ENCODE data around the gene DISC1. TPM values are rescaled to one million over a fixed set of nuclear protein-coding genes. Genes with fewer than 3 reads are reported as not detected.

DISC1 gene
- total RNA-seq, 1 donor: 21.0 TPM

- DNase-seq (ENCODE audit: low read depth in 2 of 3, low spot score in 2 of 3): no peak
These were observed 293.3 kb downstream of the DISC1 start for GRCh38 chr1:231919886-231920285.

GRCh38 chr1:231921646-231922345, 295.2 kb downstream of the DISC1 start:
- no peak for DNase-seq (ENCODE audit: low read depth in 2 of 3, low spot score in 2 of 3)

- no peak for DNase-seq (ENCODE audit: low read depth in 2 of 3, low spot score in 2 of 3)
These were observed 297.0 kb downstream of the DISC1 start for GRCh38 chr1:231923491-231924041.

- DNase-seq (ENCODE audit: low read depth in 2 of 3, low spot score in 2 of 3): no peak
These were observed 297.6 kb downstream of the DISC1 start for GRCh38 chr1:231924180-231924579.

GRCh38 chr1:231925864-231926263, 299.3 kb downstream of the DISC1 start:
- no peak for DNase-seq (ENCODE audit: low read depth in 2 of 3, low spot score in 2 of 3)

DNA sequence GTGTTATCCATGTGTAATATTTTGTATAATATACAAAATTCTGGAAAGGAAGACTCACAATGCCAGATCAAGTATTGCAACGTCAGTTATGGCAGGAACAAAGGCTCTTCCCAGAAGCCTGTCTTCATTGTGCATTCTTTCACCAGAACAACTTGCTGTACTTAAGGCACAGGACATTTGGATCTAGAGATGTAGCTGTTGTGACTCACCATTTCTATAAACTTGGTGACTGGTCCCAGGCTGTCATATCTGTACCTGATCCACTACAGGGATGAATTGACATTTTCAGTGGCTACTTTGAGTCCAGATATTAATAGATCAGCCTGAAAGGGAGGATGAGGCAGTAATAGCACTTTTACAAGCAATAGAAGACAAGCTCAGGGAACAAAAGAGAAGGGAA, 299.8 kb downstream of the DISC1 start:
- DNase-seq (ENCODE audit: low read depth in 2 of 3, low spot score in 2 of 3): no peak

GRCh38 chr1:231926933-231927332, 300.3 kb downstream of the DISC1 start:
- DNase-seq (ENCODE audit: low read depth in 2 of 3, low spot score in 2 of 3): no peak

DNA sequence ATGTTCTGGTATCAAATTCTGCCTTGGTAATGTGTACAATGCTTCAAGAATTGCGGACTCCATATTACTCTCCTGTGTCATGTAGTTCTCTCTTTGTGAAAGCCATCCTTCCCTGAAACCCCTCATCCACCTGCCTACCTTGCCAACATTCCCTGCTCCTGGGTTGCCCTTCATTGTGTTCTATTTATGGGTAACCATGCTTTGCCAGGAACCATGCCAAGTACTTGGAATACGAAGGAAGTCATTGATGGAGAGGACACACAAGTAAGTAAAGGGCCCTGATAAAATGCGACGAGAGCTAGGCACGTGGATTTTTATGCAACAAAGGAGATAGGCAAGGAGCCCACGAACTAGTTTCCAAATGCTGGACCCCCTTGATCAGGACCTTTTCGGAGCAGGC, 300.8 kb downstream of the DISC1 start:
- no peak for DNase-seq (ENCODE audit: low read depth in 2 of 3, low spot score in 2 of 3)

- DNase-seq (ENCODE audit: low read depth in 2 of 3, low spot score in 2 of 3): peak in 1 of 3 donors; percentile 17
These were observed 302.7 kb downstream of the DISC1 start for GRCh38 chr1:231929311-231929710.

GRCh38 chr1:231930257-231930947, 303.8 kb downstream of the DISC1 start:
- no peak for DNase-seq (ENCODE audit: low read depth in 2 of 3, low spot score in 2 of 3)

DNA sequence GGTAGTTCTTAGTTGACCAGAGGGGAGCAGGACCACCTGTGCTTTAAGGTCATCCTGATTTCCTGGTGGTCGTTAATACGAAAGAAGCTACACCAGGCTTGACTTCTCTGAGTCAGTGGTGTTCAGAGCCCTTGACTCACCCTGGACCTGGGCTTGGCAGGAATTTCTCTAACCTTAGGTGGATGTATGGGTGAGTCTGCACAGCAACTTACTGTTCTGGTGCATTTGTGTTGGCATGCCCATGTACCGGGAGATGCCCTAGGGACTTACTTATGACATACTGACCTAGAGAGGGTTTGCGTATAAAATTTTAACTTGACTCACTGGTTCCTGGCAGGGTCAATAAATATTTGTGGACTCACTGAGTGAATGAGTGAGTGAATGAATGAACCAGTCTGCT, 304.6 kb downstream of the DISC1 start:
- DNase-seq (ENCODE audit: low read depth in 2 of 3, low spot score in 2 of 3): no peak

- DNase-seq (ENCODE audit: low read depth in 2 of 3, low spot score in 2 of 3): peak in 2 of 3 donors; percentile 5 to 21
These were observed 305.4 kb downstream of the DISC1 start for GRCh38 chr1:231931846-231932454.

DNA sequence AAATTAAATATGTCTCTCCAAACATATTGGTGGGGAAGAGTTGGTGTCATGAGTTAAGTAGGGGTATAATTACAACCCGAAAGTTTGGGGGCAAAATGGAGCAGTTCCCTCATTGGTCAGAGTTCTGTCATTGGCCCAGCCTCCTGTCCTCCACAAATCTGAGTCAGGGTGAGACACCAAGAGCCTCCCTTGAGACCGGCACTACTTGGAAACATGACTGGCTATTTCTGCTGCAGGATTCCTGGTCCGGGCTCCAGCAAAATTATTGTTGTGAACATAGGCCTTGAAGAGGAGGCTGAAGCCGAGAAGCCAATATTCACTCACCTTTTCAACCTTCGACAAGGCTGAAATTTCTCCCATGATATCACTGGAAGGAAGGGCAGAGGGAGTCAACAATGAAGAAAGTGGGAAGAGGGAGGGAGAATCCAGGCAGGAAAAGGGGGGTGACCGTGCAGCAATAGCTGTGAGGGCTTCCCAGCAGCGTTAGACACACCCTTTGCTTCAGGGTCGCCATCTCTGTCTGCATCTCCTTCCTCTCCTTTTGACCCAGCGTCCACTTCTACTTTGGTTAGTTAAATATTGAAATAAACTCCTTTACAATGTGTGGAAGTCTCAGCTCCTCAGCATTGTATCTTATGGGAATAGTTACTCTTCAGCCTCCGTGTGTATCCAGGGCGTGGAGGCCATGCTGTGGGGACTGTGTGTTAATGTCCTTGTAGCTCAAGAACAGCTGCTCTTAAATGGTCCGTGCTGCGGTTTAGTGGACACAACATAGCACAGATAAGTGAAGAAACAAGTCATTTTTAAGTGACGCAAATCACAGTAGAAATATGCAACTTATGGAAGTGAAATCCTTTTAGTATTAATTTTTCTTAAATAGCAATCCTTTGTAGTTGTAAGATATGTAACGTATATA, 307.4 kb downstream of the DISC1 start:
- DNase-seq (ENCODE audit: low read depth in 2 of 3, low spot score in 2 of 3): no peak

DNA sequence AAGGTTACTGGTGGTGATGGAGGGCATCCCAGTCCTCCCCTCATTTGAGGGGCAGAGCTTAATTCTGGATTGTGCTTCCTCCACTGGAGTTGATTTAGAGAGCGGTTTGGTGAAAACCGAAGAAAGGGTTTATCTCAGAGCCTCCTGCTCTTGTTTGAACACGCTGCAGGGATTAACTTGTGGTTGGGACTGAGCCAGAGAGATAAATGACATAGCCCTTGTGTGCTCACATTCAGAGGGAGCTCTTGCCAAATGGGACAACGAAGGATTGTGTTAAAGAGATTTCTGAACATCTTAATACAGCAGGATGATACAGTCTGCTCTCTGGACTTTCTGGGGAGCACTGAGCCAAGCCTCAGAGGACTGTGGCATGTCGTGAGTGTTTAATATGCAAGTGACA, 308.2 kb downstream of the DISC1 start:
- DNase-seq (ENCODE audit: low read depth in 2 of 3, low spot score in 2 of 3): peak in 2 of 3 donors; percentile 17 to 34

GRCh38 chr1:231935856-231936255, 309.3 kb downstream of the DISC1 start:
- no peak for DNase-seq (ENCODE audit: low read depth in 2 of 3, low spot score in 2 of 3)

GRCh38 chr1:231936983-231937775, 310.6 kb downstream of the DISC1 start:
- no peak for DNase-seq (ENCODE audit: low read depth in 2 of 3, low spot score in 2 of 3)

GRCh38 chr1:231938211-231938610, 311.6 kb downstream of the DISC1 start:
- no peak for DNase-seq (ENCODE audit: low read depth in 2 of 3, low spot score in 2 of 3)

GRCh38 chr1:231938711-231939110, 312.1 kb downstream of the DISC1 start:
- no peak for DNase-seq (ENCODE audit: low read depth in 2 of 3, low spot score in 2 of 3)

- DNase-seq (ENCODE audit: low read depth in 2 of 3, low spot score in 2 of 3): no peak
These were observed 312.5 kb downstream of the DISC1 start for GRCh38 chr1:231939118-231939517.

- DNase-seq (ENCODE audit: low read depth in 2 of 3, low spot score in 2 of 3): no peak
These were observed 313.5 kb downstream of the DISC1 start for GRCh38 chr1:231940116-231940515.
